Measurements from ENCODE around the gene GJA8.
"Not testable (repeated sequence)": the region's sequence is repeated elsewhere in the genome, so short reads cannot be mapped to it uniquely, and the experiment has no call there.

GJA8 gene

GRCh38 chr1:147928236-147929132 lies 25.9 kb downstream of the GJA8 start, which contains the start of gene GPR89B:
TSS of gene GPR89B (plus strand) at chr1:147928420. CDS start at chr1:147928537, 117 bp downstream.
- peak; percentile 90 for DNase-seq

GRCh38 chr1:147931137-147931536 lies 28.5 kb downstream of the GJA8 start:
- DNase-seq: not testable (repeated sequence)

- DNase-seq: not testable (repeated sequence)
Measured at GRCh38 chr1:147935296-147935695, 32.7 kb downstream of the GJA8 start.

- DNase-seq: not testable (repeated sequence)
Measured at GRCh38 chr1:147940456-147940855, 37.9 kb downstream of the GJA8 start.

GRCh38 chr1:147942563-147942962 lies 40.0 kb downstream of the GJA8 start:
- not testable (repeated sequence) for DNase-seq

- DNase-seq: not testable (repeated sequence)
Measured at GRCh38 chr1:147949517-147949916, 46.9 kb downstream of the GJA8 start.
